KMS-11 (cell line): ENCODE results near the gene LRRK1.

Source experiments
- H2AFZ ChIP-seq: fragments of 200-600 bp; sonication (generic); 2 replicates; pipeline ENCODE4 v1.6.1; 2016; ENCODE audit warnings: antibody characterized with exemption, mixed run types, low read depth
- H3K27ac ChIP-seq: fragments of 200-600 bp; sonication (generic); 2 replicates; pipeline ENCODE4 v1.6.1; 2016; ENCODE audit warnings: mild to moderate bottlenecking, mixed run types
- H3K27me3 ChIP-seq: fragments of 200-600 bp; sonication (generic); 2 replicates; pipeline ENCODE4 v1.6.1; 2017; ENCODE audit warnings: mild to moderate bottlenecking, low read depth, mixed run types, moderate library complexity; ENCODE audit not compliant: insufficient read depth
- H3K36me3 ChIP-seq: fragments of 200-600 bp; sonication (generic); 2 replicates; pipeline ENCODE4 v1.6.1; 2017; ENCODE audit warnings: mild to moderate bottlenecking, mixed run types; ENCODE audit not compliant: insufficient read depth
- H3K4me1 ChIP-seq: fragments of 200-600 bp; sonication (generic); 2 replicates; pipeline ENCODE4 v1.6.1; 2016; ENCODE audit warnings: mild to moderate bottlenecking, low read depth, mixed run types; ENCODE audit not compliant: poor library complexity, severe bottlenecking
- H3K4me2 ChIP-seq: fragments of 200-600 bp; sonication (generic); 2 replicates; pipeline ENCODE4 v1.7.0; 2016; ENCODE audit warnings: mild to moderate bottlenecking, mixed run types
- H3K4me3 ChIP-seq: fragments of 200-600 bp; sonication (generic); IDR thresholded peaks from 2 replicates; pipeline ENCODE4 v1.6.1; 2017; ENCODE audit warnings: low read depth, low read length, mixed read lengths; ENCODE audit not compliant: insufficient read depth
- H3K79me2 ChIP-seq: fragments of 200-600 bp; sonication (generic); 2 replicates; pipeline ENCODE4 v1.6.1; 2016; ENCODE audit warnings: low read depth, mixed run types; ENCODE audit not compliant: insufficient read depth
- H3K9ac ChIP-seq: fragments of 200-600 bp; sonication (generic); 2 replicates; pipeline ENCODE4 v1.6.1; 2016; ENCODE audit warnings: mild to moderate bottlenecking, mixed run types
- H4K20me1 ChIP-seq: fragments of 200-600 bp; sonication (generic); 2 replicates; pipeline ENCODE4 v1.6.1; 2016; ENCODE audit warnings: mild to moderate bottlenecking, mixed run types; ENCODE audit not compliant: insufficient read depth
- CTCF ChIP-seq: fragments of 200-600 bp; sonication (generic); conservative IDR thresholded peaks from 2 replicates; pipeline ENCODE4 v1.6.1; 2017; ENCODE audit warnings: low read depth, mild to moderate bottlenecking, antibody characterized with exemption, low read length, moderate library complexity, mixed read lengths

The LRRK1 gene

DNA sequence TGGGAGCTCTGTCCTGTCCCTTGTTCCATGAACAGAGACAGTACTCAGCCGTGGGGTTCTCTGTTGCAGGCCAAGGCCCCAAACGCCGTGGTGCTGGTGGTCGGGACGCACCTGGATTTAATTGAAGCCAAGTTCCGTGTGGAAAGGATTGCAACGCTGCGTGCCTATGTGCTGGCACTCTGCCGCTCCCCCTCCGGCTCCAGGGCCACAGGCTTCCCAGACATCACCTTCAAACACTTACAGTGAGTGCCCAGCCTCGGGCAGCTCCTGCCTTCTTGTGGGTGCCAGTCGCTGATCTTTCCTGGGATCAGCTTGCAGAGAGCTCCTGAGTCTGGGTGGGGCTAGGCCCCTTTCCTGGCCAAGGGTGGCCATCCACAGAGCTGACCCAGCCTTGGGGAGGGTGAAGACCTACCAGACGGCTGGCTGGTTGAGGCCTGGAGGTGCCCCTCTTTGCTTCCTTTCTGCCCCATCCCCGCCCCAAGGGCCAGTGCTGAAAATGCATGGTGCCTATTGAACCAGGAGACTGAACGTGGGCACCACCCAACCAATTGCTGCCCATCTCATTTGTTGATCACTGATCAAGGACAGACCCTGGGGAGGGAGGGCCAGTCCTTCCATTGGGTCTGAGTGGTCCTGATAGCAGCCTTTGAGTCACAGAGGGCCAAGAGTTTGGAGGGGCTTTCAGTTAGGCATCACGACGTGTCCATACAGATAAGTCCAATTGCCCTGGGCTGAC, 106.9 kb downstream of the LRRK1 start:
- Histone ChIP-seq H3K4me1 (peaks cover 24% of the 10 kb centered on the region), H3K27ac (no peak overlapping the region), H3K4me2 (no peak overlapping the region), H3K36me3 (no peaks in the 10 kb centered on the region), H3K27me3 (no peaks in the 10 kb centered on the region), H2AFZ (no peak overlapping the region), H3K79me2 (no peaks in the 10 kb centered on the region), H4K20me1 (no peaks in the 10 kb centered on the region), H3K9ac (no peak overlapping the region), H3K4me3 (no peak overlapping the region)
- no peak for TF ChIP-seq CTCF

DNA sequence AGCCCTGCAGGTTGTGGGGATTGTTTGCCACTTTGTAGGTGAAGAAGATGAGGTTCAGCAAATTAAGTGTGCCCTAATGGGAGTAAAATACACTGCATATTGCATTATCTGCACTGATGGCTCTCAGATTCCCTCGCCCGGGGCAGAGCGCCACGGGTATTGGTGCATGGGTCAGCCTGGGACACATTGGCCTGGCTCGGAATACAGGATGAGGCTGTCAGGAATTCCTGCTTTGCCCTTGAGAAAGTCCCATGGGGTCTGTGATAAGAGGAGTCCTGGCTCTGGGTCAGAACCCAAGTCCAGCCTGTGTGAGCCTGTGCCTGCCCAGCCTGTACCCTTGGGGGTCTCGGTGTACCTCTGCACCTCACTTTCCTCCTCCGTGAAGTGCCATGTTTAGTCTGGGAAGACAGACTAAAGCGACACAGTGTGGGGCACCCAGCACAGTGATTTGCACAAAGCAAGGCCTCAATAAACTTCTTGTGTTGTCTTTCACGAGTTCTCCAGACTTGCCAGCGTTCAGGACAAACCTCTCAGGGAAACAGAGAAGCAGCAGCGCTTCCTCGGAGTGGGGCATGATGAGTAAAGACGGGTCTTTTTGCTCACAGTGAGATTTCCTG, 107.6 kb downstream of the LRRK1 start:
- no peak for TF ChIP-seq CTCF

GRCh38 chr15:101027273-101027901, 108.2 kb downstream of the LRRK1 start:
- Histone ChIP-seq H3K36me3 (no peaks in the 10 kb centered on the region), H3K79me2 (no peaks in the 10 kb centered on the region), H3K27ac (no peak overlapping the region), H3K27me3 (no peaks in the 10 kb centered on the region), H2AFZ (no peak overlapping the region), H3K4me1 (peaks cover 23% of the 10 kb centered on the region), H4K20me1 (no peaks in the 10 kb centered on the region), H3K9ac (no peak overlapping the region), H3K4me3 (no peak overlapping the region), H3K4me2 (no peak overlapping the region)
- TF ChIP-seq CTCF, result no peak

More for the DNA sequence above, 107.6 kb downstream of the LRRK1 start:
- Histone ChIP-seq H3K4me1 (peaks cover 24% of the 10 kb centered on the region), H3K27ac (no peak overlapping the region), H3K27me3 (no peaks in the 10 kb centered on the region), H2AFZ (no peak overlapping the region), H3K4me3 (no peak overlapping the region), H4K20me1 (no peaks in the 10 kb centered on the region), H3K36me3 (no peaks in the 10 kb centered on the region), H3K79me2 (no peaks in the 10 kb centered on the region), H3K4me2 (no peak overlapping the region), H3K9ac (no peak overlapping the region)

GRCh38 chr15:101027920-101028319, 108.8 kb downstream of the LRRK1 start:
- H3K4me1 ChIP-seq, result peaks cover 18% of the 10 kb centered on the region
- H3K9ac ChIP-seq, result no peak overlapping the region
- H3K36me3 ChIP-seq, result no peaks in the 10 kb centered on the region
- H3K27me3 ChIP-seq, result no peaks in the 10 kb centered on the region
- no peaks in the 10 kb centered on the region for H4K20me1 ChIP-seq
- no peaks in the 10 kb centered on the region for H3K79me2 ChIP-seq
- no peak overlapping the region for H3K4me3 ChIP-seq
- H3K27ac ChIP-seq, result no peak overlapping the region
- H2AFZ ChIP-seq, result no peak overlapping the region
- no peak for TF ChIP-seq CTCF
- no peak overlapping the region for H3K4me2 ChIP-seq
